ENCODE results near the gene UQCR11.

UQCR11 gene

DNA sequence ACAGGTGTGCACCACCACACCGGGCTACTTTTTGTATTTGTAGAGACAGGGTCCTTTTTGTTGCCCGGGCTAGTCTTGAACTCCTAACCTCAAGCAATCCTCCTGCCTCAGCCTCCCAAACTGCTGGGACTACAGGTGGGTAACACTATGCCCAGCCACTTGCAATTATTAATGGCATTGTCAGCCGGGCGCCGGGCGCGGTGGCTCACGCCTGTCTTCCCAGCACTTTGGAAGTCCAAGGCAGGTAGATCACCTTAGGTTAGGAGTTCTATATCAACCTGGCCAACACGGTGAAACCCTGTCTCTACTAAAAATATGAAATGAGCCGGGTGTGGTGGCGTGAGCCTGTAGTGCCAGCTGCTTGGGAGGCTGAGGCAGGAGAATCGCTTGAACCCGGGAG, 34.4 kb downstream of the UQCR11 start:
- TF ChIP-seq, protein P1, sequence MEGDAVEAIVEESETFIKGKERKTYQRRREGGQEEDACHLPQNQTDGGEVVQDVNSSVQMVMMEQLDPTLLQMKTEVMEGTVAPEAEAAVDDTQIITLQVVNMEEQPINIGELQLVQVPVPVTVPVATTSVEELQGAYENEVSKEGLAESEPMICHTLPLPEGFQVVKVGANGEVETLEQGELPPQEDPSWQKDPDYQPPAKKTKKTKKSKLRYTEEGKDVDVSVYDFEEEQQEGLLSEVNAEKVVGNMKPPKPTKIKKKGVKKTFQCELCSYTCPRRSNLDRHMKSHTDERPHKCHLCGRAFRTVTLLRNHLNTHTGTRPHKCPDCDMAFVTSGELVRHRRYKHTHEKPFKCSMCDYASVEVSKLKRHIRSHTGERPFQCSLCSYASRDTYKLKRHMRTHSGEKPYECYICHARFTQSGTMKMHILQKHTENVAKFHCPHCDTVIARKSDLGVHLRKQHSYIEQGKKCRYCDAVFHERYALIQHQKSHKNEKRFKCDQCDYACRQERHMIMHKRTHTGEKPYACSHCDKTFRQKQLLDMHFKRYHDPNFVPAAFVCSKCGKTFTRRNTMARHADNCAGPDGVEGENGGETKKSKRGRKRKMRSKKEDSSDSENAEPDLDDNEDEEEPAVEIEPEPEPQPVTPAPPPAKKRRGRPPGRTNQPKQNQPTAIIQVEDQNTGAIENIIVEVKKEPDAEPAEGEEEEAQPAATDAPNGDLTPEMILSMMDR (IDR thresholded peaks at IDR 0.05; ENCODE audit: poor library complexity, severe bottlenecking) = no peak
- Histone ChIP-seq H3K4me1 (ENCODE audit: insufficient read depth, poor library complexity, severe bottlenecking) (no peaks in the 10 kb centered on the region), H3K9me3 (ENCODE audit: severe bottlenecking) (no peaks in the 10 kb centered on the region), H3K27ac (ENCODE audit: poor library complexity, severe bottlenecking) (no peak overlapping the region), H3K4me3 (ENCODE audit: severe bottlenecking) (no peak overlapping the region), H3K27me3 (ENCODE audit: insufficient read depth, poor library complexity, severe bottlenecking) (no peaks in the 10 kb centered on the region), H3K36me3 (ENCODE audit: low read depth) (no peaks in the 10 kb centered on the region)
- ATAC-seq (ENCODE audit: low read depth) (no peak), DNase-seq (ENCODE audit: low spot score) (no peak)

DNA sequence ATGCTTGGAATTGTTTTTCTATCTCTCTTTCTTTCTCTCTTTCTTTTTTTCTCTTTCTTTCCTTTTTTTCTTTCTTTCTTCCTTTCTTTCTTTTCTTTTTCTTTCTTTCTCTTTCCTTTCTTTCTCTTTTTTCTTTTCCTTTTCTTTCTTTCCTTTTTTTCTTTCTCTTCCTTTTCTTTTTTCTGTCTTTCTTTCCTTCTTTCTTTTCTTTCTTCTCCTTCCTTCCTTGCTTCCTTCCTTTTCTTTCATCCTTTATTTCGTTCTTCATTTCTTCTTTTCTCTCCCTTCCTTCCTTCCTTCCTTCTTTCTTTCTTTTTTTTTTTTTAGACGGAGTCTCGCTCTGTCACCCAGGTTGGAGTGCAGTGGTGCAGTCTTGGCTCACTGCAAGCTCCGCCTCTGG, 35.3 kb downstream of the UQCR11 start:
- H3K36me3 ChIP-seq (ENCODE audit: low read depth) = 0 out of 2 replicates have a peak, but pooled peaks cover 2% of the 10 kb centered on the region
- H3K27me3 ChIP-seq (ENCODE audit: insufficient read depth, poor library complexity, severe bottlenecking) = no peaks in the 10 kb centered on the region
- H3K4me3 ChIP-seq (ENCODE audit: severe bottlenecking) = no peak overlapping the region
- TF ChIP-seq, protein P1 (IDR thresholded peaks at IDR 0.05; ENCODE audit: poor library complexity, severe bottlenecking) = no peak
- H3K9me3 ChIP-seq (ENCODE audit: severe bottlenecking) = no peaks in the 10 kb centered on the region
- ATAC-seq (ENCODE audit: low read depth) (no peak), DNase-seq (ENCODE audit: low spot score) (no peak)
- no peaks in the 10 kb centered on the region for H3K4me1 ChIP-seq (ENCODE audit: insufficient read depth, poor library complexity, severe bottlenecking)
- no peak overlapping the region for H3K27ac ChIP-seq (ENCODE audit: poor library complexity, severe bottlenecking)

DNA sequence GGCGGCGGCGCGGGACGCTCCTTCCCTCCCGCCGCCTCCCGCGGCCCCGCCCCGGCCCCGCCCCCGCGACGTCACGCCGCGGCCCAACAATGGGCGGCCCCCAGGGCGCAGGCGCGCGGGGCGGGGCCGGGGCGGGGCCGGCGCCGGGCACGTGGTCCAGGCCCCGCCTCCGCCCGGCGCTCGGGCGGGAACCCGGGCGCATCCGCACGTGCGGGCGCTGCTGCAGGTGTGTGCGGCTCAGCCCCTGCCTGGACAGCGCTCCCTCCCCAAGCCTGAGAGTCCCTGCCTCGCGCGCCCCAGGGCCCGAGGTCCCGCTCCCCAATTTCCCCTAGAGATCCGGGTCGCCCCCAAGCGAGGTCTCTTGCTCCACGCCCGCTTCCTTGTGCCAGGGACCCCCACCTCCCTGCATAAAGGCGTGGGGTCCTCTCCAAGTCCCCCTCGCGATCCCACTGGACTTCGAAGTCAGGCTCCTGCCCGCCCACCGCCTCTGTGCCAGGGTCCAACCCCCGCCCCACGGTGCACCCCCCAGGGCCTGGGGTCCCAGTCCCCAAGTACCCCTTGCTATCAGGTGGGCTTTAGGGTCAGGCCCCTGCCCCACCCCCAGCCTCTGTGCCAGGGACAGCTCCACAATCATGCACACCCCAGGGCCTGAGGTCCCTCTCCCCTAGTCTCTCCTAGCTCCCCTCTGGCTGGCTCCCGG, 36.8 kb downstream of the UQCR11 start, which contains the start of gene MEX3D:
TSS of gene MEX3D (minus strand) at position 6 of the 700 bp plus-strand sequence. CDS start 267 bp downstream, outside the sequence.
- no peak for DNase-seq (ENCODE audit: low spot score)
- H3K4me3 ChIP-seq (ENCODE audit: severe bottlenecking) = peak within 1 kb of the TSS; percentile 97

DNA sequence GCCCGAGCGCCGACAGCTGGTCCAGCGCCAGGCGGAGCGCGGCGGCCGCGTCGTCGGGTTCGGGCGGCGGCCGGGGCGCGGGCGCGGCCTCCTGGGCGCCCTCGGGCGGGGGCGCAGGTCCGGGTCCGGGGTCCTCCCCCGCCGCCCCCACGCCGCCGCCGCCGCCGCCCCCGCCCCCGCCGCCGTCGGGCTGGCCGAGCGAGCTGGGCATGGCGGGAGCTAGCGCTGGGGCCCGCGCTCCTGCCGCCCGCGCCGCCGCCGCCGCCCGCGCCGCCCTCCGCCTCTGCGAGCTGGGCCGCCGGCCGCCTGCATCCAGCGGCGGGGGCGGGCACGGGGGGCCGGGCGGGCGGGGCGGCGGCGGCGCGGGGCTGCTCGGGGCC, 37.4 kb downstream of the UQCR11 start:
- Histone ChIP-seq H3K36me3 (ENCODE audit: low read depth) (0 out of 2 replicates have a peak, but pooled peaks cover 5% of the 10 kb centered on the region), H3K27me3 (ENCODE audit: insufficient read depth, poor library complexity, severe bottlenecking) (no peaks in the 10 kb centered on the region), H3K4me3 (ENCODE audit: severe bottlenecking) (peak overlapping the region; percentile 97), H3K4me1 (ENCODE audit: insufficient read depth, poor library complexity, severe bottlenecking) (no peaks in the 10 kb centered on the region), H3K27ac (ENCODE audit: poor library complexity, severe bottlenecking) (peak overlapping the region; percentile 57), H3K9me3 (ENCODE audit: severe bottlenecking) (no peaks in the 10 kb centered on the region)
- no peak for DNase-seq (ENCODE audit: low spot score)
- no peak for ATAC-seq (ENCODE audit: low read depth)
- TF ChIP-seq, protein P1 (IDR thresholded peaks at IDR 0.05; ENCODE audit: poor library complexity, severe bottlenecking) = no peak

More for the DNA sequence above, 36.8 kb downstream of the UQCR11 start, which contains the start of gene MEX3D:
- peak; percentile 42; the same call in 2 of the 3 replicates for ATAC-seq (ENCODE audit: low read depth)
- no peaks in the 10 kb centered on the region for H3K9me3 ChIP-seq (ENCODE audit: severe bottlenecking)
- H3K27ac ChIP-seq (ENCODE audit: poor library complexity, severe bottlenecking) = peak within 1 kb of the TSS; percentile 57
- 0 out of 2 replicates have a peak, but pooled peaks cover 5% of the 10 kb centered on the region for H3K36me3 ChIP-seq (ENCODE audit: low read depth)
- TF ChIP-seq, protein P1 (IDR thresholded peaks at IDR 0.05; ENCODE audit: poor library complexity, severe bottlenecking) = no peak
- no peaks in the 10 kb centered on the region for H3K4me1 ChIP-seq (ENCODE audit: insufficient read depth, poor library complexity, severe bottlenecking)
- no peaks in the 10 kb centered on the region for H3K27me3 ChIP-seq (ENCODE audit: insufficient read depth, poor library complexity, severe bottlenecking)
